Erythroblast (primary cell): ENCODE data around the gene MYL12A.

Source experiments
- GATA1 ChIP-seq: IDR thresholded peaks from 2 replicates; pipeline ENCODE4 v1.6.1; 2011; ENCODE audit warnings: low read depth, mild to moderate bottlenecking, control low read depth, low read length, moderate library complexity
- POLR2A ChIP-seq: IDR thresholded peaks from 2 replicates; pipeline ENCODE4 v1.6.1; 2011; ENCODE audit warnings: mild to moderate bottlenecking, low read length

DNA sequence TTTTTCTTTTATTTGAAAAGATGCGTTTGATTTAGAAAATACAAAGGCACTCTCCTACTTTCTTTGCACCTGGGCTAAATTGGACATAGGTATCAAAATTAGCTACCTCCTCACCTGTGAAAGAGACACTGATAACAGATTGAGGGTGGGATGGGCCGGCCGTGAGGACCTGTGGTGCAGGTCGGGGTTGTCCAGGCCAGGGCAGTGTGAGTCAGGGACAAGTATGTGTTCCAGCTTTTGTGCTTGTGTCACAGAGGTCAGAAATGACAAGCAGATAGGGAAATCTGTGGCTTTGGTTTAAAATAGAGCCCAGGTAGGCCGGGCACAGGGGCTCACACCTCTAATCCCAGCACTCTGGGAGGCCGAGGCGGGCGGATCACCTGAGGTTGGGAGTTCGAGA, 36.9 kb downstream of the MYL12A start:
- no peak for TF ChIP-seq POLR2A
- TF ChIP-seq GATA1 = no peak
